ENCODE measurements around the gene NELFB. TPM values are rescaled to one million over a fixed set of nuclear protein-coding genes. Genes with fewer than 3 reads are reported as not detected.

The NELFB gene
- total and polyA plus RNA-seq, 9 of the 15 experiments (the other 6 are each of a cell fraction or from before 2014, with no cell fraction given): 0.24 to 84.0 (median 29.7) TPM

GRCh38 chr9:137316012-137316981 is 61.2 kb downstream of the NELFB start (continued):
- TF ChIP-seq GTF3C2 (IDR thresholded peaks at IDR 0.05; ENCODE audit: borderline replicate concordance, extremely low read depth, insufficient read length) (no peak), ZNF277 (CRISPR knock-in tag; IDR thresholded peaks at IDR 0.05; ENCODE audit: borderline replicate concordance) (no peak), MNT (conservative IDR thresholded peaks at IDR 0.05) (peak in 1 of 2 experiments; percentile 36; a peak in 1 of 4 replicates), SRSF7 (optimal IDR thresholded peaks at IDR 0.05; ENCODE audit: low read depth, low read length) (no peak), NR2C2 (CRISPR knock-in tag; IDR thresholded peaks at IDR 0.05) (no peak), NR2C2 (tag; IDR thresholded peaks at IDR 0.05) (no peak), CCNT2 (IDR thresholded peaks at IDR 0.05; ENCODE audit: borderline replicate concordance, extremely low read depth, insufficient read length, low read depth, low read length) (peak; percentile 74), CEBPG (CRISPR knock-in tag; IDR thresholded peaks at IDR 0.05) (no peak), CEBPG (tag; conservative IDR thresholded peaks at IDR 0.05 in 1 of 2, IDR thresholded peaks at IDR 0.05 in 1 of 2) (no peak), CXXC5 (CRISPR knock-in tag; IDR thresholded peaks at IDR 0.05) (peak; percentile 92), ZNF511 (CRISPR knock-in tag; IDR thresholded peaks at IDR 0.05) (no peak; the same call in 1 of the 2 replicates), SP1 (CRISPR knock-in tag; IDR thresholded peaks at IDR 0.05) (0 out of 2 replicates have a peak, but pooled peaks have one; percentile 49), ZBTB26 (CRISPR knock-in tag; IDR thresholded peaks at IDR 0.05) (no peak), SRF (CRISPR knock-in tag; IDR thresholded peaks at IDR 0.05) (no peak), ZNF644 (tag; IDR thresholded peaks at IDR 0.05; ENCODE audit: low read depth) (no peak)
